Measurements from ENCODE around the gene MYLK4. TPM values are rescaled to one million over a fixed set of nuclear protein-coding genes. Genes with fewer than 3 reads are reported as not detected.

The MYLK4 gene
- polyA plus RNA-seq, 4 donors: 1.0 to 1.8 (median 1.5) TPM

DNA sequence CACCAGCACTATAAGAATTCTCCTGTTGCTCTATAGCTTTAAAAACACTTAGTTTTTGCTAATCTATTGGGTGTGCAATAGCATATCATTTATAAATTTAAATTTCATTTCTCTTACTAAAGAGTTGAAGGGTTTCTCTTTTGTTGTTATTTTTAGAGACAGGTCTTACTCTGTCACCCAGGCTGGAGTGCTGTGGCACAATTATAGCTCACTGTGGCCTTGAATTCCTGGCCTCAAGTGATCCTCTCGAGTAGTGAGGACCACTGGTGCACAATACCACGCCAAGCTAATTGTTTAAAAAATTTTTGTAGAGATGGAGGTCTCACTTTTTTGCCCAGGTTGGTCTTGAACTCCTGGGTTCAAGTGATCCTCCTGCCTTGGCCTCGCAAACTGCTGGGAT is 8.3 kb upstream of the MYLK4 start:
- DNase-seq (ENCODE audit: low read depth in 4 of 4, low spot score in 2 of 4): no peak

DNA sequence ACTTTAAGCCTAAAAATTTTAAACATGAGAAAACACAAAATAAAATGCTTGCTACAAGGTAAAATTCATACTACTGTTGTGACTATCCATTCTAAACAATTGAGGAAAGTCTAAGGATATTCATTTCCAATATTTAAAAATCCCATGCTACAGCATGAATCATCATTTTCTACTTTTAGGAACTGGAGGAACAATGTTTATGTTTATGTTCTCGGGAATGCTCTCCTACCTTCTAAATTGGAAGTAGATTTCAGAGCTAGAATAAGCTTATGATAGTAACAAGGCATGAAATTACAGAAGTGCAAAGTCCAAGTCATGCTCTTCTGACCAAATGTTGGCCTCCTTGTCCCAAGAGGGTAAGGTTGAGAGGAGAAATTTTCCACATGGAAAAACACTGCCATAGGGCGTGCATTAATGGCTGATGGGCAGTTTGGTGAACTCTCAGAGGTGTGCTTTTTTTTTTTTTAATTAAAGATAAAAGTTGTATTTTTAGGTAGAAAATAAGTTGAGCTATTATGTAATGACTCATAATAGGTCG is 6.0 kb upstream of the MYLK4 start:
- no peak for DNase-seq (ENCODE audit: low read depth in 4 of 4, low spot score in 2 of 4)

DNA sequence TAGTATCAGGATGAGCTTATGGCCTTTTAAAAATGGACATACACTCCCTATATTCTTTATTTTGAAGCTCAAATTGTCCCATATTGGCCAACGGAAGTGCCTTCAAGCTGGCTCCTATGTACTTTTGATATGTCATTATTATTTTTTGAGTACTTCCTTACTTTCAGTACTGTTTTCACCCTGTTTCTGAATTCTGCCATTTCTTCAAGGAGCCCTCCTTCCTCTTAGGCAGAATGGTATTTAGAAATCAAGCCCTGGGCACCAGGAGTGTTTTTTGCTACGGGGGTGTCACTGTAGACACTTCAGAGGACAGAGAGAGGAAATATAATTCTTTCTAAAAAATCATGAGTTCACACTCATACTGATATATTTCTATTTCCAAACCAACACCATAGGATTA is 5.5 kb upstream of the MYLK4 start:
- DNase-seq (ENCODE audit: low read depth in 4 of 4, low spot score in 2 of 4): no peak

DNA sequence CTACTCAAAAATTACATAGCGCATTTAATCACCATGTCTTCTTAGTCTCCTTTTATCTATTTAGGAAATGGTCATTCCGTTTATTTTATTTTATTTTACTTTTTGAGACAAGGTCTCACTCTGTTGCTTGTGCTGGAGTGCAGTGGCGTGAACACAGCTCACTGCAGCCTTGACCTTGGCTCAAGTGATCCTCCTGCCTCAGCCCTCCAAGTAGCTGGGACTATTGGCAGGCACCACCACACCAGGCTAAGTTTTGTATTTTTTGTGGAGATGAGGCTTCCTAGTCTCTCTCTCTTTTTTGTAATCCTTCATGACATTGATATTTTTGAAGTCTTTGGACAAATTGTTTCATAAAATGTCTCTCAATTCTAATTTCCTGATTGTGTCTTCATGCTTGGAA is 4.7 kb upstream of the MYLK4 start:
- DNase-seq (ENCODE audit: low read depth in 4 of 4, low spot score in 2 of 4): no peak

DNA sequence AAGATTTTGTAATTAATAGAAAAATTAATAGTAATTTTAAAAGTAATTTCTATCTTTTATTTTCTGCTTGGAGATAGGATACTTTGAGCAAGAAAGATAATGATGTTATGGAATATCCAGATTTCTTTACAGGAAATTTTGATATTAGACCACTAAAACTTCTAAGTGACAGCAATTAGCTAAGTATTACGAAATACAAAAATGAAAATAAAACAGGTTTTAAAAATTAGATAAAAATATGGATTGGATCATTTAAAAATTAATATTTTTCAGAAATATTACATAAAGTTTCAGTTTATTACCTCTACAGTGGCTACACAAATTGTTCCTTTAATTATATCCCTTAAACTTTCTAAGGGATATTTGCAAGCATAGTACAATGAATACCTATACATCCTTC is 4.2 kb upstream of the MYLK4 start:
- DNase-seq (ENCODE audit: low read depth in 4 of 4, low spot score in 2 of 4): no peak

DNA sequence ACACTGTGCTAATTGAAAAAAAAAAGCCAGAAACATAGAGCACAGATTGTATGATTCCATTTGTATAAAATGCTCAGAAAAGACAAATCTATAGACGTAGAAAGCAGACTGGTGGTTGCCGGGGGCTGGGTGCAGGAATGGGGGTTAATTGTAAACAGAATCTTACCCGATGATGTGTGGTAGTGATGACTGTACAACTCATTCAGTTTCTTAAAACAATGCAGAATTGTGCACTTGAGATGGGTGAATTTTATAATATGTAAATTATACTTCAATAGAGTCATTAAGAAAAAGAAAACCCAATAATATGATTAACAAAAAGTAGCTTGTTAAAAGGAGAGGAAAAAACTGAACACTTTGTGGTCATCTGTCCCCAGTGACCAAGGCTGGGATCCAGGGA is 3.7 kb upstream of the MYLK4 start:
- no peak for DNase-seq (ENCODE audit: low read depth in 4 of 4, low spot score in 2 of 4)

DNA sequence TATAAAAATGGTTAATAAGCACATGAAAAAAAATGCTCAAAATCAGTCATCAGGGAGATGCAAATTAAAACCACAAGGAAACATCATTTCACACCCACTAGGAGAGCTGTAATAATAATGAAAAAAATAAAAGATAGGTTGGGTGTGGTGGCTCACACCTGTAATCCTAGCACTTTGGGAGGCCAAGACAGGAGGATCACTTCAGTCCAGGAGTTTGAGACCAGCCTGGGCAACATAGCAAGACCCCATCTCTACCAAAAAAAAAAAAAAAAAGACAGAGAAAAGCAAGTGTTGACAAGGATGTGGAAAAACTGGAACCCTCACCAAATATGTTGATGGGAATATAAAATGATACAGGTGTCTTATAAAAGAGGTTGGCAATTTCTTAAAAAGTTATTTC is 3.0 kb upstream of the MYLK4 start:
- no peak for DNase-seq (ENCODE audit: low read depth in 4 of 4, low spot score in 2 of 4)

DNA sequence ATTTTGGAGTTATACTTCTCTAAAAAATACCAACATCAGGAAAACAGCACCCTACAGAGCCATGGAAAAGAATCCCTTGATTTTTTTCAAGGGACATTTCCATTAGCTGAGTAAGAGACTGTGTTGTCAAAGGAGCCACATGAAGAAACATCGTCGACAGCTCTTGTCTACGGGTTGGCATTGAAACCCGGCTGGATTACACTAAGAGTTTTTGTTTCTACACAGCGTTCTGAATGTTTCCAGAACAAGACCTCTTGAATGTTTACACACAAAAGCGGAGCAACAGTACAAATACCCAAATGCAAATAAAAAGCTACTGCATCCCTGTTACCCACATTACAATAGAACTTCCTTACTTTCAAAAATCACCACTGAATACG is 2.4 kb upstream of the MYLK4 start:
- no peak for DNase-seq (ENCODE audit: low read depth in 4 of 4, low spot score in 2 of 4)

GRCh38 chr6:2752477-2753109 is 1.9 kb upstream of the MYLK4 start:
- DNase-seq (ENCODE audit: low read depth in 4 of 4, low spot score in 2 of 4): no peak

GRCh38 chr6:2751871-2752270 is 1.1 kb upstream of the MYLK4 start:
- no peak for DNase-seq (ENCODE audit: low read depth in 4 of 4, low spot score in 2 of 4)

DNA sequence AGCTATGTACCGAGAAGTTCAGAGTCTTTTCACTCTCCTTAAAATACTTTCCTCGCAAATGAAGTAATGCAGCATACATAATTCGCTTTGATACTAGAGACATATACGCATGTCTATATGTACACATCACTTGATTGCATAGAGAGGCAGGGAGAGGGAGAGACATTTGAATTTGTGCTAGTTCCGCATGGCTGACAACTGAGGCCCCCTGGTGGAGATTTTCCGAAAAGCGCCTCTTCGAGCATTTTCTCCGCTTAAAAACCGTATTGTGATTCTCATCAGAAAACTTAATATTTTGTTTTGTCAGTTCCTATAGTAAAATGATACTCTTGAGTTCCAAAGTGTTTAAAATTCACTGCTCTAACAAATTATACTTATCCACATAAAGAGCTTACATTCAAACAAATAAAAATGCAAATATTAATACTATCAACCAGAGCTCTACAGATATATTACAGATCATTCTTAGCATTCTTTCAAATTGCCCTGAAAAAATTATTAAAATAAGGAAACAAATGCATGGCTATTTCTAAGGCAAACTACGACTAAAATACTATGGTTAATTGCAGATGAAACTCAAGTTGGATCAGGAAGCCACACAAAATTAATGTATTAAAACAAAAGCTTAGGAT is 637 bp downstream of the MYLK4 start:
- DNase-seq (ENCODE audit: low read depth in 4 of 4, low spot score in 2 of 4): no peak

DNA sequence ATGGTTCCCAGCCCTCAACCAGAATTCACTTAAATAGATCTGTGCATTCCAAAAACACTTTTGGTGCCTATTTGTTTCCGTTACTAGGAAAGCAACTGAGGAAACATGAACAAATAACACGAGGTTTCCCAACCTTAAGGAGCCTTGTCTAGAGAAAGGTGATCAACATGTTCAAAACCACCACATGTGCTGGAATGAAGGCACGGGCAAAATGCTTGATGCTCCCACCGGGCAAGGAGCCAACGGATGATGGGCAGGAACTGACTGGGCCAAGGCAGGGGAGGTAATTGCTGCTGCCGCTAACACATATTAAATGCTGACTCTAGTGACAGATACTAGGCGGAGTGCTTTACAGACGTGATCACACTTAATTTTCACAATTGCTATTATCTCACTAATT is 2.5 kb downstream of the MYLK4 start:
- DNase-seq (ENCODE audit: low read depth in 4 of 4, low spot score in 2 of 4): no peak

- no peak for DNase-seq (ENCODE audit: low read depth in 4 of 4, low spot score in 2 of 4)
Observed at GRCh38 chr6:2746557-2747061, 4.1 kb downstream of the MYLK4 start.

DNA sequence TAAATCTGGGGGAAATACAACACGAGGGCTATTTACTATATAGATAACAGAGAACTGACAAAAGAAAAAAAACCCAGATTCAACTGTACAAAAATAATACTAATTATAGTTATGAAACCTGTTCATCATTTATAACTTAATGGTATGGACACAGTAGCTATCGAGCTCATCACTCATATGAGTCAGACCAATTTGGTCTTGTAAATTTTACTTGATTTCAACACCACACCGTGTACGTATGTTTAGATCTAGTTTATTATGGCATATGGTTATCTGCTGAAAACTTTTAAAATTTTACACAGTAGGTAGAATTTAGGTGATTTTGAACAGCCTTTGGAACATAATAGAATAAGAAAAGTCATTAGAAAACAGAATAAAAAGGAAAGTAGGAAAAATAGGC is 5.5 kb downstream of the MYLK4 start:
- no peak for DNase-seq (ENCODE audit: low read depth in 4 of 4, low spot score in 2 of 4)

DNA sequence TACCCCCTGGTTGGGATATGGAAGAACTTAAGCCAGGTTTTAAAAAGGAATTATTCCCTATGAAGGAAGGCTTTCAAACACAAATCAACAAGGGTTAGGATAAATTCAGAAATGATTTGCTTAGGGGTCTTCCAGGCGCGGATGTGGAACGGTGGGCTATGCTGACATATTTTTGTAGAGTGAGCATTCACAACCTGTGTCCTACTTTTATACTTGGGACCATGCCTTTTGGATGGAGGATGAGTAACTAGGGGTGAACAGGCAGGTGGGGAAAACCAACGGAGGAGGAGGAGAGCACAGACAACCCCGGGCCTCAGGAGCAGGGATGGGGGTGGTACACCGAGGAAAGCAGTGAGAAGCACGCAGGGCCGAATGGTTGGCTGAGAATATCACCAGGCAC is 5.9 kb downstream of the MYLK4 start:
- DNase-seq (ENCODE audit: low read depth in 4 of 4, low spot score in 2 of 4): no peak

GRCh38 chr6:2744209-2744771 is 6.4 kb downstream of the MYLK4 start:
- no peak for DNase-seq (ENCODE audit: low read depth in 4 of 4, low spot score in 2 of 4)

- no peak for DNase-seq (ENCODE audit: low read depth in 4 of 4, low spot score in 2 of 4)
Observed at GRCh38 chr6:2743280-2744208, 7.2 kb downstream of the MYLK4 start.

DNA sequence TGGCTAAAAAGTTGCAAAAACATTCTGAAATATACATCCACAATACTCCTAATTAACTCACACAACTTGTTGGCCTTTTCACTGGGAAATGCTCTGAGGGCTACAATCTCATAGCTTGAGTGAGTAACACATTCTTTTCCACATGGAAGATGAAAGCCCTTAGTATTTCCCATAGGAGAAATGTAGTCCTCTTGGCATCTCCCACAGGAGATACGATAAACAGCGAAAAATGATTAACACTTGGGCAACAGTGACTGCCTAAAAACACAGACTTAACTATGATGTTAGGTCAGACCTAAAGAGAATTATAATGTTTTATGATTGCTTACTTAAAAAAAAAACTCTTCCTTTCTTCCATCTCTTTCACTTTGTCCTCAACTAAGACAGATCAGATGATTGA is 9.0 kb downstream of the MYLK4 start:
- no peak for DNase-seq (ENCODE audit: low read depth in 4 of 4, low spot score in 2 of 4)

DNA sequence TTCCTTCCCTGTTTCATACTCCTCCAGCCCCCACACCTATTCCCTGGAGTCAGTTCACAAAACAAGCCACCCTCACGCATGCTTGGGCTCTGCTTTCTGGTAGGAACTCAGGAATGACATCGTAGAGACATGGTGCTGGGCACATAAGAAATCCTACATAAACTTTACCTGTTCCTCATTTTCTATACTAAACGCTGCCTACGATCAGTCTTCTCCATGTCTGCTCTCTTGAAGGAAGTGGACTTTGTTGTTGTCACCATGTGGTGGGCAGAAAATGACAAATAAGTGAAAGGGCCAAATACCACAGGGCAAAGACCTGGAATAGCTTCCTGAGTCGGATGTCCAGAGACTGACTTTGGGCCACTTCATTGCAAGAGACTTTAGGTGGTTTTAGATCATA is 10.1 kb downstream of the MYLK4 start:
- DNase-seq (ENCODE audit: low read depth in 4 of 4, low spot score in 2 of 4): no peak

DNA sequence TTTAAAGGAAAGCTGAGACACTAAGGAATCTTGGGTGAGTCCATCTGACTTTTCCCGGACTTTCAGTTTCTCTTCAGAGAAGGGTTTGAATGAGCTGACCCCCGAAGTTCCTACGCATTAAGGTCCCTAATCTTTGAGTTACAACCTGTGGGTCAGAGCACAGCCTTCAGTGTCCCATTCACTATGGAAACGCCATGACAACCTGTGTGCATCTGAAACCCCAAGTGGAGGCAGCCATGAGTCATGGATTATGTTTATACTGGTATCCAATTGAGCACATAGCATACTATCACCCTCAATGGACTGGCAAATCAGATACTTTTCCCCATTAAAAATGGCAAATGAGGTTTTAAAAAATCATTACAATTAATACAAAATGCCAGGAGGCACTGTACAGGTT is 11.4 kb downstream of the MYLK4 start:
- no peak for DNase-seq (ENCODE audit: low read depth in 4 of 4, low spot score in 2 of 4)

GRCh38 chr6:2738373-2738979 is 12.2 kb downstream of the MYLK4 start:
- peak in 2 of 4 donors; percentile 34 to 62 for DNase-seq (ENCODE audit: low read depth in 4 of 4, low spot score in 2 of 4)

Measured in left renal cortex interstitium (tissue), 4 donors.